Measurements from ENCODE around the gene ZMYM2.

DNA sequence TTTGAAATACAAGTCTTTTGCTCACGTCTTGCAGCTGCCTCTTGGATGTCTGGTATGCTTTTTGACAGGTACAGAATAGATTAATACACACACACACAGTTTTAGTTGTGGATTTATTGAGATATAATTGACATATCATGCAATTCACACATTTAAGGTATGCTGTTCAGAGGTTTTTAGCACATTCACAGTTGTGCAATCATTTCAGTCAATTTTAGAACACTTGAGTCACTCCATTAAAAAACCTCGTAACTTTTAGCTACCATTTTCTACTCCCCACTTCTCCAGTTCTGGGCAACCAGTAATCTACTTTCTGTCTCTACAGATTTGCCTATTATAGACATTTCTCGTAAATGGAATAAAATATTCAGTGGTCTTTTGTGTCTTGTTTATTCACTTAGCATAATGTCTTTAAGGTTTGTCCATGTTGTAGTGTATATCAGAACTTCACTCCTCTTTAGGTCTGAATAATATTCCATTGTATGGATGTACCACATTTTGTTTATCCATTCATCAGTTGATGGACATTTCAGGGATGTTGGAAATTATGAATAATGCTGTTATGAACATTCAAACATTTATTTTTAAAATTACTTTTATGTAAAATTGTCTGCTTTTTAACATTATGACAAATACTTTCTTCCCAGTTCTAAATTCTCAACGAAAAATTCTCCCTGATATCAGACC lies 2.5 kb upstream of the ZMYM2 start:
- TF ChIP-seq NR2C1 (IDR thresholded peaks at IDR 0.05) (no peak), RAD21 (IDR thresholded peaks at IDR 0.05; ENCODE audit: insufficient read depth, low read depth, low read length) (no peak), YY1 (IDR thresholded peaks at IDR 0.05; ENCODE audit: low read depth, low read length) (no peak), BACH1 (IDR thresholded peaks at IDR 0.05; ENCODE audit: borderline replicate concordance) (no peak), POLR2AphosphoS5 (IDR thresholded peaks at IDR 0.05; ENCODE audit: low read length) (no peak), KDM1A (IDR thresholded peaks at IDR 0.05; ENCODE audit: borderline replicate concordance) (no peak), SMAD5 (IDR thresholded peaks at IDR 0.05; ENCODE audit: low read depth) (no peak), EP300 (IDR thresholded peaks at IDR 0.05; ENCODE audit: borderline replicate concordance in 1 of 2, control insufficient read depth in 1 of 2, low read depth in 2 of 2, low read length in 2 of 2) (no peak), POLR2A (IDR thresholded peaks at IDR 0.05; ENCODE audit: low read depth, low read length) (no peak)
